Prostate gland (tissue), 2 donors: ENCODE results near the gene CNKSR3. TPM values are rescaled to one million over a fixed set of nuclear protein-coding genes. Genes with fewer than 3 reads are reported as not detected.

ENCODE experiments used
- DNase-seq: peaks from one replicate; pipeline ENCODE4 v3.0.0-alpha.2; 2019; ENCODE audit warnings: low spot score
- H3K27ac ChIP-seq, 2 donors: fragments of 200-600 bp; sonication (generic); 2 replicates each; pipeline ENCODE4 v1.5.1; 2017 to 2019
- H3K27me3 ChIP-seq: fragments of 200-600 bp; sonication (generic); replicated peaks from 2 replicates; pipeline ENCODE4 v1.5.1; 2019; ENCODE audit not compliant: insufficient read depth
- H3K36me3 ChIP-seq, 2 donors: fragments of 200-600 bp; sonication (generic); 1 replicate in 1 of 2; 2 replicates in 1 of 2; pipeline versions ENCODE4 v1.5.1 to v1.8.1; 2017 to 2019
- H3K4me1 ChIP-seq: fragments of 200-600 bp; sonication (generic); replicated peaks from 2 replicates; pipeline ENCODE4 v1.5.1; 2019
- H3K4me3 ChIP-seq, 2 donors: fragments of 200-600 bp; sonication (generic); 2 replicates each; pipeline ENCODE4 v1.5.1; 2017 to 2019
- H3K9me3 ChIP-seq: fragments of 200-600 bp; sonication (generic); 2 replicates; pipeline ENCODE4 v1.5.1; 2017
- CTCF ChIP-seq, 4 experiments: fragments of 200-600 bp in 2 of 4; fragments of 450-650 bp in 2 of 4; sonication (generic) in 2 of 4; IDR thresholded peaks; 1 replicate in 3 of 4; 2 replicates in 1 of 4; pipeline ENCODE4 v1.5.1; 2016 to 2019; ENCODE audit warnings: antibody characterized with exemption in 4 of 4, mild to moderate bottlenecking in 2 of 4, moderate library complexity in 2 of 4
- POLR2A ChIP-seq: fragments of 450-650 bp; IDR thresholded peaks from one replicate; pipeline ENCODE4 v1.6.1; 2016; ENCODE audit warnings: antibody characterized with exemption, mild to moderate bottlenecking
- POLR2AphosphoS5 ChIP-seq: sonication (generic); formaldehyde crosslinking; IDR thresholded peaks from one replicate; pipeline ENCODE4 v1.6.1; 2017; ENCODE audit warnings: antibody characterized with exemption
- WGBS: methylation state at CpG from one replicate; pipeline ENCODE4 v1.1.5; 2018; 5-methylcytosine and 5-hydroxymethylcytosine counted together
- intact Hi-C: fragments of 100-400 bp; cut with DNase I; formaldehyde crosslinking; loops from one replicate; pipeline ENCODE4 v1.14.2; 2022
- total RNA-seq, 2 donors: library from RNA; depleted of rRNA; stranded (reverse); fragments of >200 nt; gene quantifications; one replicate each; pipeline ENCODE4 v1.1.0, GENCODE V29; 2016

Gene CNKSR3
- total RNA-seq, 2 donors from 2014 or later, result 8.7 to 23.5 TPM

- no peak overlapping the region for H3K27ac ChIP-seq
- no peaks in the 10 kb centered on the region for H3K9me3 ChIP-seq
- intact Hi-C loops, result loop anchor here (10.0 kb wide), 1 partner anchor 347 kb away; no protein-coding TSS in a partner anchor
- no peak for DNase-seq
- no peaks in the 10 kb centered on the region for H3K27me3 ChIP-seq
- H3K36me3 ChIP-seq, result no peaks in the 10 kb centered on the region
- WGBS, result 90% methylated on average over 4 of the region's 4 CpGs
- H3K4me3 ChIP-seq, result no peak overlapping the region
- no peaks in the 10 kb centered on the region for H3K4me1 ChIP-seq
- TF ChIP-seq POLR2A (no peak), CTCF (IDR thresholded peaks at IDR 0.05) (no peak), POLR2AphosphoS5 (no peak)
Measured at GRCh38 chr6:154501578-154501868, 9.0 kb downstream of the CNKSR3 start.

- no peak for DNase-seq
- TF ChIP-seq CTCF (IDR thresholded peaks at IDR 0.05), result peak in 1 of 4 experiments; percentile 22
- no peak for TF ChIP-seq POLR2A
- TF ChIP-seq POLR2AphosphoS5, result no peak
- Histone ChIP-seq H3K4me3 (no peak overlapping the region), H3K27me3 (no peaks in the 10 kb centered on the region), H3K4me1 (no peaks in the 10 kb centered on the region), H3K9me3 (no peaks in the 10 kb centered on the region), H3K27ac (no peak overlapping the region), H3K36me3 (no peaks in the 10 kb centered on the region)
- intact Hi-C loops, result loop anchor here (10.0 kb wide), 1 partner anchor 346 kb away; no protein-coding TSS in a partner anchor
- 85% methylated on average over 9 of the region's 9 CpGs for WGBS
Measured at GRCh38 chr6:154500769-154501577, 9.5 kb downstream of the CNKSR3 start.

GRCh38 chr6:154499855-154500589, 10.5 kb downstream of the CNKSR3 start:
- intact Hi-C loops, result loop anchor here (10.0 kb wide), 1 partner anchor 345 kb away; no protein-coding TSS in a partner anchor
- H3K4me1 ChIP-seq, result no peaks in the 10 kb centered on the region
- H3K27ac ChIP-seq, result no peak overlapping the region
- no peaks in the 10 kb centered on the region for H3K9me3 ChIP-seq
- 83% methylated on average over 4 of the region's 4 CpGs for WGBS
- no peak for DNase-seq
- no peak overlapping the region for H3K4me3 ChIP-seq
- H3K36me3 ChIP-seq, result no peaks in the 10 kb centered on the region
- TF ChIP-seq POLR2AphosphoS5, result no peak
- no peak for TF ChIP-seq CTCF (IDR thresholded peaks at IDR 0.05)
- no peak for TF ChIP-seq POLR2A
- no peaks in the 10 kb centered on the region for H3K27me3 ChIP-seq

GRCh38 chr6:154498340-154498934, 12.0 kb downstream of the CNKSR3 start:
- Histone ChIP-seq H3K4me3 (no peak overlapping the region), H3K27me3 (no peaks in the 10 kb centered on the region), H3K9me3 (no peaks in the 10 kb centered on the region), H3K36me3 (no peaks in the 10 kb centered on the region), H3K27ac (no peak overlapping the region), H3K4me1 (no peaks in the 10 kb centered on the region)
- TF ChIP-seq POLR2A, result no peak
- TF ChIP-seq CTCF (IDR thresholded peaks at IDR 0.05), result no peak
- TF ChIP-seq POLR2AphosphoS5, result no peak
- 89% methylated on average over 6 of the region's 6 CpGs for WGBS
- no peak for DNase-seq
- intact Hi-C loops, result no loop called here
